GM18517 (cell line): ENCODE measurements around the gene NEB.
"Not testable (repeated sequence)": the region's sequence is repeated elsewhere in the genome, so short reads cannot be mapped to it uniquely, and the experiment has no call there.

ENCODE experiments used
- ATAC-seq: cut with Tn5 transposase; IDR thresholded peaks from one replicate; pipeline ENCODE4 v1.9.1; 2021; ENCODE audit warnings: mild to moderate bottlenecking, moderate library complexity; ENCODE audit not compliant: unreplicated experiment

The NEB gene

DNA sequence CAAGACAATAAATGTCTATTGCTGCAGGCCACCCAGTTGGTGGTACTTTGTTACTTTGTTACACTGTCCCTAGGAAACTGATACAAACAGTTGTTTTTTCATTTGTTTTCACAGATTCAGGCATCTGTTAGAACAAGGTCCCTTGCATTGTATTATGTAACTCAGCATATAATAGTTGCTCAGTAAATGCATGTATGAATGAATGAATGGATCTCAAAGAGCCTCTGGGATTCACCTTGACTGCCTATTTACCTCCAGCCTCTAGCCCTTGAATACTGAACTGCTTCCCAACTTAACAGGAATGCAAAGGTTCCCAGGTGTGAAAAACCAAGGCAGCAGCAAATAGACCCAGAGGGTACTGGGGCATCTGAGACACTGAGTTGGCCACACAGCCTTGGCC, 27.4 kb upstream of the NEB start:
- no peak for ATAC-seq

DNA sequence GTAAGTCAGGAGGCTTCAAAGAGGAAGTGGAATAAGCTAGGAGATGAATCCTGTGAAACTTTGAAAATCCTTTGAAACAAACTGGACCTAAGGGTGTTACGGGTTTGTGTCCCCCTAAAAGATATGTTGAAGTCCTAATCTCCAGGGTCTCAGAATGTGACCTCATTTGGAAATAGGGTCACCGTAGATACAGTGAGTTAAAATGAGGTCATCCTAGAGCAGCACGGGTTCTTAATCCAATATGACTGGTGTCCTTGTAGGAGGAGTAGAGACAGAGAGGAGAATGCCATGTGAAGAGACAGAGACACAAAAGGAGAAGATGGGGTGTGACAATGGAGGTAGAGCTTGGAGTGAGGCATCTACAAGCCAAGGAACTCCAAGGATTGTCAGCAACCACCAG, 26.9 kb upstream of the NEB start:
- no peak for ATAC-seq

DNA sequence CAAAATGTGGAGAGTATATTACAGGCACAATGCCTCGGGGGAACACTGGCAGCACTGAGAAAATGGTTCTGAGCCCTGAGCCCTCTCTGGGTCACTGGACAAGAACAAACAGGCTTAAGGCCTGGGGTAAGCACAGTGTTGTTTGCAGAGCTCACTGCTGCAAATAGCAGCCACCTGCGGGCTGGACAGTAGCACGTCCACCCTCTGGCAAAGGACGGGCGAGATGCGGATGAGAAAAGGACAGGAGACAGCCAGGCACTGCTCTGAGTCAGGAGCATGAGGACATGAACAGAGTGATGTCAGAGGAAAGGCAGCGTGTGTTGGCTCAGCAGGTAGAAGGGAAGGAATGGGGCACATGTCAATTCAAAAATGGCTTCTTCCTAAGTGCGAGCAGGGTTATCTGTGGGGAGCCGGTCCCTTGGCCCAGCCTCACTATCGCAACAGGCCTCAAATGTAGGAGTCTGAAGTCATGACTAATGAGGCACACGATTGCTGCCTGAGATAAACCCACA, 25.9 kb upstream of the NEB start:
- ATAC-seq = no peak

DNA sequence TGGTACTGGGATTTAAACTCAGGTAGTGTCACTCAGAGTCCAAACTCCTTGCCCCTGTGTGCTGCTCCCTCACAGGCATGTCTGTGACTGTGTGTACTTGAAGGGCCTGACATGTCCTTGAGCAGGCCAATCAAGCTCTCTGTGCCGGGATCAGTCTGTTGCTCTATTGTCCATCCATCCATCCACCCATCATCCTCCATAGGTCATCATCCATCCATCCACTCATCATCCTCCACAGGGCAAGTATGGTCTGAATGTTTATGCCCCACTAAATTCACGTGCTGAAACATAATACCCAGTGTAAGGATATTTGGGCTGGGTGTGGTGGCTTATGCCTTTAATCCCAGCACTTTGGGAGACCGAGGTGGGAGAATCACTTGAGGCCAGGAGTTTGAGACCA, 24.5 kb upstream of the NEB start:
- no peak for ATAC-seq

DNA sequence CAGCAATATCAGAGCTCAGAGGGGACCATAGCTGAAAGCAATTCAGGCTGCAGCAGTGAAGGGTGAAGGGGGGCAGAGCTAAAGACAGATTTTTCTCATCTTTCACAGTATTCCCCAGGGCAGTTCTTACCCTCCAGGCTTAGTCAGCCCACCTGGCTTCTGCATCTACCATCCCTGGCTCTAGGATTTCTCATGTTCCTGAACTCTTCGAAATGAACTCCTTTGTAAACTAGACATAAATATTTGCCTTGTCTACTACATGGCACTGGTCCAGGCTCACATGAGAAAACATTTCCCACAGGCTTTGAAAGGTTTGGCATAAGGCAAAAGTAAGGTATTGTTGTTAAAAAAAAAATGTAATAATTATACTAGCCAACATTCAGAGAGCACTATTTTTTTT, 23.6 kb upstream of the NEB start:
- ATAC-seq = no peak

DNA sequence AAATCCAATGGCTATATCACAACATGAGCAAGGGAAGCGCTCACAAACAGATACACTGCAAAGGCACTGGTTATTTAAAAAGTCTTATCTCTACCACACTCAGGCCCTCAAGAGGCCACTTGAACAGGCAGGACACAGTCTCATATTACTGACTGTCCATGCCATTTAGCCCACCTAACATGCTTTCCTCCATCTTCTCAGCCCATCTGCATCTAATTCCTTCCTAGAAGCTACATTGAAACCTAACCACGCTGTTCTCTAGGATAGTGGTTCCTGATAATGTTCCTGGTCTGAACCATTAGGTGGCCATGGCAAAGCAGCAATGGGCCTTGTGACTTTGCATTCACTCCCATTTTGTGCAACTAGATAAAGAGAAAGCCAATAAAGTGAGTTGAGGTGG, 22.5 kb upstream of the NEB start:
- no peak for ATAC-seq

DNA sequence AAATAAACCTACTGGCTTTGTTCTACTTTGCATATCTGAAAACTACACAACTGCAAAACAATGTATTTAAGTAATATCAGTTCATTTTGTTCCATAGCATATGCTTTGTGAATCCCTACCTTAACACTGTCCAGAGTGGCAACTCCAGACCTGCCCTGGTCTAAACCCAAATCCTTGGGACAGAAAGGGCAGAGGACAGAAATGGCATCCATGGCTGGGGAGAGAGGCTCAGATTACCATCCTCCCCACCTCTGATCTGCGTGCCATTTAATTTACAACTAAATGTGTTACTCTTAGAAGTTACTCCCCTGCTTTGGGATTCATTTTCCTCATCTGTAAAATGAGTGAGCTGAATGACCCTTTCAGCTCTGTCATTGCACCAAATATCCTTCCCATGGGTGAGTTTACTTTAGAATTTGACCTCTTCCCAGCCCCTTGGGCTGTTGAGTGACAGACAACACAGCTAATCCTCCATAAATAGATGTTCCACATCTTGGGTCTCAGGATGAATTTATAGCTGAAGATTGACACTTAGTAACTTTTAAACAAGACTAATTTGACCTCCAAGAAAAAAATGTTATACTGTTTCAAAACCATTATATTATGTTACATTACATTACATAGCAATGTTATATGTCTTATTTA, 20.1 kb upstream of the NEB start:
- ATAC-seq = no peak

DNA sequence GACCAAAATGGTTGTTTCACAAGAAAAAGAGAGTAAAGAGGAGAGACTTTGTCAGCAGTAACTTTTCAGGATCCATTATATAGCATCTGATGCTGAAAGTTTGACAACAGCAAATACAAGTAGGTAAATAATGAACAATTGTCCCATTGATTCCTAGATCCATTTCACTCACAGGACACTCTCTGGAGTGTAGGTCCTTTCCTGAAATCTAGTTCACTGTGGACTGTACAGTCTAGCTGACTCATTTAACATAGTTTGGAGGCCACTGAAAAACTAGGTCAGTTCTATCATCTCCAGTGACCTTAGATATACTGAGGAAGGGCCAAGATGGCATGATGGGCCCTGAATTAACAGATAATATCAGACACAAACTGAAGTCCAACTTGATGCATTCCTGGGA, 19.3 kb upstream of the NEB start:
- no peak for ATAC-seq

DNA sequence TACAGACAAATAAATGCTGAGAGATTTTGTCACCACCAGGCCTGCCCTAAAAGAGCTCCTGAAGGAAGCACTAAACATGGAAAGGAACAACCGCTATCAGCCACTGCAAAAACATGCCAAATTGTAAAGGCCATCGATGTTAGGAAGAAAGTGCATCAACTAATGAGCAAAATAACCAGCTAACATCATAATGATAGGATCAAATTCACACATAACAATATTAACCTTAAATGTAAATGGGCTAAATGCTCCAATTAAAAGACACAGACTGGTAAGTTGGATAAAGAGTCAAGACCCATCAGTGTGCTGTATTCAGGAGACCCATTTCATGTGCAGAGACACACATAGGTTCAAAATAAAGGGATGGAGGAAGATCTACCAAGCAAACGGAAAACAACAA, 11.0 kb upstream of the NEB start:
- not testable (repeated sequence) for ATAC-seq

DNA sequence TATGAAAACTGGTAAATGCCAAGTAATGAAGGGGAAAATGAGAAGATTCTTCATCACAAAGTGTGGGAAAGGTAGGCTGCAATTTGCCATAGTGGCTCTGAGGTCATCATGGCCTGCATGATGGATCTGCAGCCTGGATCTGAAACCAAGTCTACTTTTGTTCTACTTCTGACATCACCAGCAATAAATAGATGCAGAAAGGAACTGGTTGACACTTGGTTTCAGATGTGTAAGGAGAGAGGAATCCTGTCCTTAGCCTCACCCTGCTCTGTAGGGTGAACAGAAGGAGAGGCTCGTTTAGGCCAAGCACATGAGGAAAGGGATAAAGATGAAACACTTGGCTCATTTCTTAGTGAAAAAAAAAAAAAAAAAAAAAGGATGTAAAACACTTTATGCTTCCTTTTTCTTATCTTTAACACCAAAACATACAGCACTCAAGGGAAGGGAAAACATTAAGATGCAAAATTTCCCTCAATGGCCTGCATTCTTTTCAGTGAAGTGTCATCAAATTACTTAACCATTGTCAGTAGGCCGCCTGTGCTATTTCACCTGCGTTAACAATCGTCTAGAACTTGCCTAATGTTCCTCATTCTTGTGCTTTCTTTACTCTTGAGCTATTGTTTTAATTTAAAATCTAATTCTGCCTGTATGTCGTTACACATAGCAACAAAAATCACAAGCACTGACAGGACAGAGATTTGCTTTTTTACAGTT, 3.9 kb downstream of the NEB start:
- ATAC-seq = no peak

DNA sequence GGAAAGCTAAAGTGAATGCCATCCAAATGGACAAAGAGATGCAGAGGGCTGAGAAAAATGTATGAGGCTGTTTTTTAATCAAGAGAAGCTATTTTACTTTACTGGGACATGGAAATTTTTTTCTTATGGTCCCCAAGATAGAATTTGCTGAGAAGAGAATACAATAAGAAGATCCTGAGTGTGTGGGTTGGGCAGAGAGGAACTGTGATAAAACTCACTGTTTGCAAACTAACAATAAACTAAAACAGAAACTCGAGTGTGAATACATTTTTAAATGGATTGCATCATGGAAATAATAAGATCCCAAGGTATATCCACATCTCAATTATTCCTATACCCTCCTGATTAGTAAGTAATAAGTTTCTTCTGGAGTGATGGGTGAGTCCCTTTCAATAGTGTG, 4.4 kb downstream of the NEB start:
- ATAC-seq = no peak

DNA sequence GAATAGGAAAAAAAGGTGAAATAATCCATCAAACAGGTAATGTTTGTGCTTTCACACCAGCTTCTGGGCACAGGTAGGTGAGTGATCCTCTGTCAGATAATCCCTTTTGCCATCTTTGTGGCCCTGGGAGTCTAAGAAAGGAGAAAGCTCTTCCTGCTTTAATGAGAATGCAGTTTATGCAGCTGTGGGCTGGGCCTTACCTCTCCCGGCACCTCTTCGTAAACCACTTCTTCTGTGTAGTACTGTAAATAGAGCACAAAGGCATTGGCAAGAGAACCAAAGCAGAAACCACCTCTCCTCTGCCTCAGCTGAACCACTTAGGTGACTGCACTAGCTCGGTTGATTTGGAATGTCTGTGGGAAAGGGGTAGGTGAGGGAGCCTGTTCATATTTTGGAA, 4.9 kb downstream of the NEB start:
- ATAC-seq = no peak

DNA sequence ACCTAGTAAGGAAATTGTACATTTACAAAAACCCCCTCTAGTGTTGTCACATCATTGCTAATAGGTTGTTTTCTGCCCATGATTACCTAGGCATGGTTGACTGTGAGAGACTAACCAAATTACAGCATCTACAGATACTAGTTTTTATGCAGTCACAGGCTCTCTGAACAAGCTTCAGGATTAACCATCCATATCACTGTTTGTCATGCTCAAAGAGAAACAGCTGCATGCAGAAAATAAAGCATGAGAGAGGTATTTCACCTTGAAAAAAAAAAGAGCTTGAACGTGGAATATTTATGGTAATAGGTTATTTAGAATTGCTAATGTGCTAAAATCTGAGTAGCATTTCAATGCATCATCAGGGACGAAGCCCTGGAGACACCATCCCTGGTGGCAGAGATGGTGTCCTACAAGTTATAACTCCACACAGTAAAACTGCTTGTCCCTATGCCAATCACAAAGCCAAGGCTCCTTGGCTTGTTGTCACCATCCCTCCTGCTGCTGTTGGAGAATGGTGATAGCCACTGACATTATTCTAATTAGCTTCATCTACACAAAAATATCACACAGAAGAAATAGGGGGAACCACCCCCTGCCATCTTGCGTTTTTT, 5.4 kb downstream of the NEB start:
- no peak for ATAC-seq

DNA sequence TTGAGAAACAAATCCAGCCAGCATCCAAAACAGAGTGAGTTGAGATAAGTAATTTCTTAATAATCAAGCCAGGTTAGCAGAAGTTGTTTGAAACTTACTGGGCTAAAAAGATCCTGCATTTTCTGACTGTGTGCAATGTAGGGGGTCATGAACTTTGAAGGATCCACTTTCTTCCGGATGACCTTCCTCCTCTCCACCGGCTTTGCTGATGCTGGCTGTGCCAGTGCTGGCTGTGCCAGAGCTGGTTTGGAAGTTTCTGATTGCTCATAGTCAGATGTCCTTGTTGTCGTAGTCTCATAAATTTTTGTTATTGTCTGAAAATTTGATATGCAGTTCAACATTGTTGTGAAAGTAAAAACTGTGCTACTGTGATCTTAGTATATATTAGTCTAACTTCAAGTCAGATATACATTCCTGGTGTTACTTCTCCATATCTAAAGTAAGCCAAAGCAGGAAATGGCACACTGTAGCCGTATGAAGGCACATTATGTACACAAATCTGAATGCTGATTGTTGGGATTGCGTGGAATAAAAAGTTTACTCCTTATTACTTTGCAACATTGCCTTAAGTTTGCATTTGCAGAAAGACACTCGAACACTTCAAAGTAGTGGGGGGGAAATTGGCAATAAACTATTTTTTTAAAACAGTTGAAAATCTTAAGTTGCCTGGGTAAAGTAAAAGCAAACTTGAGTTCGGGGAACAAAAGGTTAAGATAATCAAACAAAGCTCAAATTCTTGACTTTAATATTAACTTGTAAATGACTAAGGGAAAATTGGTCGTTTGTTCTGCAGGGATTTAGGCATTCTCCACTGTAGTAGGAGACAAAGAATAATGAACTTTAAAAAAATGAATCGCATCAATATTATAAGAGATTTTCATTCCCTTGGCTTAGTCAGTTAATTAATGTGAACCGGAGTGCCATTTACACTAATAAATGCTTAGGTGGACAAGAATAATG, 6.4 kb downstream of the NEB start:
- ATAC-seq = no peak

DNA sequence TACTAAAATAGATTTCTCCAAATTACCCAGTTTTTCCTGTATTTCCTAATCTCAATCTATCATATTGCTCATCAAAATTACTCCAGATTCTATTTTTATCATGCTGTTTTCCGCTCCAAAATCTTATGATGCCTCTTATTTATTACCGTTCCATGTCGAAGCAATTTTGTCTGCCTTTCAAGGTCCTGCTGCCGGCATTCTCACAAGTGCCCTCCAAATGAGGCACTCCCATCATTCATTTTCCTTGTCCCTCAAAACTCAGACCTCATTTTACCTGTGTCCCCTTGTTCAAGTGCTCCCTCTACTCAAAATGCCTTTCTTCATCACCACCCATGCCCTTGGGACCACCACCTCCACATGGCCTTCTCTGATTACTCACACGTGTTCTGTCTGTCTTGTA, 13.1 kb downstream of the NEB start:
- ATAC-seq = no peak

DNA sequence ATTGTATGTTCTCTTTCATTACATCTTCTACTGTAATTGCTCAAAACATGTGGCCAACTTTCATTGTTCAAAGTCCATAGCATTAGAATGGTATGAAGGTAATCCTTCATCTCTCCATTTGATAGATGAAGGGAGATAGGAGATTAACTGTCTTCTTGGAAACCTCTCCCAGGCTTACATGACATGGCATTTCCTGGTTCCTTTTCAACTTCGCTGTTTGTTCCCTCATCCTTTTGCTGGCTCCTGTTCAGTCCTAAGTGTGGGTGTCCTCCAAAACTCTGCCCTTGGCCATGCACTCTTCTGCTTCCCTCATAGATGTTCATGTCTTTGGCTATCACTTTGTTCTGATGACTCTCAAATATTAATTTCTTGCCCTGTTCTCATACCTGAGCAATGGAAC, 13.8 kb downstream of the NEB start:
- ATAC-seq = no peak

DNA sequence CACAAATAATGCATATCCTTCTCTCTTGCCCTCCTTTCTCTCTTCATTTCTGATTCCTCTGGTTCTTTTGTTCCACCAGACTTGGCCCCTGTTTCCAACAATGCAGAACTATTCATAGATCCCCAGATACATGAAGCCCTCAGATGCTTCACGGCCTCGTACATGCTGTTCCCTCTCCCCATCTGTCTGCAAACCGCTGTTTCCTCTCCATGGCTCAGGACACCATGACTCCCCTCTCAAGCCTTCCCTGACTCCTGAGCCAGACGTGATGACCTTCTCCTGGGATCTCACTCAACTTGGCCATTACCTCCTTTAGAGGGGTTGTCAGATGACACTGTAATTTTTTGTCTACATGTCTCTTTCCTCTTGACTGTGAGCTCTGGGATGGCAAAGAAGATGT, 15.5 kb downstream of the NEB start:
- no peak for ATAC-seq

DNA sequence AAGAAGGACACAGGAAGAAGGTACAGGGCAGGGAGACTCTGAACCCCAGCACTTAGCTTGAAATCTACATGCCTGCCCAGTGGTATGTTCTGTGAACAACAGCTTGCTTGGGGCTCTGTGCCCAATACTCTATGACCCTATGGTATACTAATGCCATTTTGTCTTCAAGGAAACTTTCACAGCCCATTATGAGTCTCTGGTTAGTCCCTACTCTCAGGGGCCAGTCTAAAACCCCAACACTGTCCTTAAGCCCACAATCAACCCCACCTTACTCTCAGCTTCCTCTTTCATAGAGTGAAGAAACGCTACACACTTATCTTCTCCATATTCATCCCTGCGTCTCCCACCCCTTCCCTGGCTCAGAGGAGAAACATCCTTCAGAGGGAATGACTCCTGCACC, 16.0 kb downstream of the NEB start:
- no peak for ATAC-seq

DNA sequence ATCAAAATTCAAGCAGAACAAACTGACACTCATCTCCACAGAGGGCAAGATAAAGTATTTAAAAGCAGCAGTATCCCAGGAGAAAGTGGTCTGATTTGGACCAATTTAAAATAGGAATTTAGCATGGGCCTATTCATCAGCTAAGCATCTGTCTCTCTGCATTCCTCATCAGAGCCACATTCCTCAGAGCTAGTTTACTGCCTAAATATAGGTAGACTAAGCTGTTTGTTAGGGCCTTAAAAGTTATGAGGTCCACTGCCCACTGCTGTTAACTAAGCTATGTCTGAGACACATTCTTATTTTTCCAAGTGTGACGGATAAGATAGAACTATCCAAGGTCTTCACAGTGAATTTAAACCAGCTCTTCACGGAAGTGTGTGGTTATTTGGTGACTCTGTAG, 17.6 kb downstream of the NEB start:
- no peak for ATAC-seq

DNA sequence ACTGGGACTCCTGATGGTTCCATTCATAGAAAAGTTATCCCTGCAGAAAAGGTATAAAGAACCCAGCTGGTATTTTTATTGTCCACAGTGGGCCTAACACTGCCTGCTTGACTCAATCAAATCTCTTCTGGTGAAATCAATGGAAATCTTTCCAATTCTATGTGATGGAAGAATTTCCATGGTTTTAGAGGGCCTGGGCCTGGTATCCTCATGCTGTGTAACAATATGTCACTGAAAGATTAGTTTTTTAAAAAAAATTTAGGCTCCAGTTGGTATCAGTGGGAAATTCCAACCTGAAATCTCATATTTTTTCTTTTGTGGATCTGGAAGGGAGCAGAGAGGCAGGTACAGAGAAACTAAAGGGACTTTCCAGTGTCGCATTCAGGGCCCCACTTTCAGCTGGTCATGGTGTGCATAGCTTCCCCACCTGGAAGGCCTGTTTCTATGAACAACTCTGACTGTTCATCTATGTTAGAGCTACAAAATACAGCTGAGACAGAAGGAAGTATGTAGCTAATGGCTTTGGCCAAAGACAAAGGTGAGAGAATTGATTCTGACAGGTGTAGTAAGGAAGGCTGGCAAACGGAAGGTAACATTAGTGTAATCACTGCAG, 20.9 kb downstream of the NEB start:
- no peak for ATAC-seq

DNA sequence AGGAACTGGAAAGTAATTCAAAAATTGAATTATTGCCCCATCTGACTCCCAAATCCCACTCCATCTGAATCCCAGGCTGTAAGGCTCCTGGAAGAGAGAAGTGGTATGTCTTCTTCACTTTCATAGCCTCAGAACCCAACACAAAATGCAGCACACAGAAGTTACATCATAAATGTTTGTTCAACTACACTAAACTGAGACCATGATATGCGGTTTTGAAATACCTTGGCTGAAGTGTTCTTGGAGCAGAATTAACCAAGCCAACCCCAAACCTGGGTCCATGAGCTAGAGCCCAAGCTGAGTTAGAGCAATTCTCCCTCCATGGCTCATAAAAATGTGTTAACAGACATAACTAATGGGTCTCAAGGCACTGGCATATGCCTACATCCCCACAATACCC, 23.3 kb downstream of the NEB start:
- no peak for ATAC-seq
